Endothelial cell of umbilical vein (primary cell): ENCODE results near the gene ATP10A. TPM values are rescaled to one million over a fixed set of nuclear protein-coding genes. Genes with fewer than 3 reads are reported as not detected.

Experiments used
- BruUV-seq: library from RNA; stranded (reverse); fragments of 400-500 nt; replicated peaks from 2 replicates; lab custom pipeline; 2021; lab: Mats Ljungman, UMichigan
- CTCF ChIA-PET: fragments of 300-600, 350-600 bp; sonication (Branson Sonifier 250); formaldehyde crosslinking; loops from one replicate; lab custom pipeline; 2021; ENCODE audit warnings: antibody characterized with exemption, inconsistent platforms; lab: Charles Lee
- POLR2A ChIA-PET: fragments of 300-600, 350-600 bp; sonication (Branson Sonifier 250); formaldehyde crosslinking; loops from one replicate; lab custom pipeline; 2021; ENCODE audit warnings: antibody characterized with exemption, inconsistent platforms; lab: Charles Lee
- DNase-seq: peaks from one replicate; pipeline ENCODE4 v3.0.0-alpha.2; 2011; ENCODE audit warnings: low read depth, low spot score
- FAIRE-seq: peaks from 2 replicates; lab custom pipeline; 2011; peaks lifted over from hg19 to GRCh38; lab: Jason Lieb, UNC
- H2AFZ ChIP-seq: 2 replicates; pipeline ENCODE4 v1.6.0; 2012; ENCODE audit warnings: low read depth, low read length, control low read depth, inconsistent platforms
- H3K27ac ChIP-seq: 2 replicates; pipeline ENCODE4 v1.5.1; 2011; ENCODE audit warnings: low read depth, mild to moderate bottlenecking, control low read depth, low read length, moderate library complexity; ENCODE audit not compliant: insufficient read depth
- H3K27me3 ChIP-seq, 2 experiments: 2 replicates each; pipeline versions ENCODE4 v1.6.0 to v1.6.1; 2011; ENCODE audit warnings: low read length in 2 of 2, mixed read lengths in 1 of 2; ENCODE audit not compliant: control insufficient read depth in 2 of 2, insufficient read depth in 2 of 2
- H3K36me3 ChIP-seq, 2 experiments: 2 replicates in 1 of 2; 3 replicates in 1 of 2; pipeline ENCODE4 v1.5.1; 2011; ENCODE audit warnings: low read length in 2 of 2, mild to moderate bottlenecking in 1 of 2, moderate library complexity in 1 of 2; ENCODE audit not compliant: control insufficient read depth in 2 of 2, insufficient read depth in 2 of 2; ENCODE audit errors: extremely low read depth in 1 of 2
- H3K4me1 ChIP-seq: 3 replicates; pipeline ENCODE4 v1.5.1; 2011; ENCODE audit warnings: mild to moderate bottlenecking, low read length; ENCODE audit not compliant: control insufficient read depth, insufficient read depth; ENCODE audit errors: extremely low read depth
- H3K4me2 ChIP-seq: 2 replicates; pipeline ENCODE4 v1.6.1; 2011; ENCODE audit warnings: low read length, control low read depth, mixed read lengths; ENCODE audit not compliant: insufficient read depth
- H3K4me3 ChIP-seq, 3 experiments: fragments of 200-600 bp in 1 of 3; sonication (generic), shearing (Covaris generic) in 1 of 3; replicated peaks in 1 of 3; 2 replicates each; pipeline ENCODE4 v1.5.1; 2011 to 2016; ENCODE audit warnings: control low read depth in 3 of 3, low read length in 3 of 3, mild to moderate bottlenecking in 2 of 3, inconsistent platforms in 1 of 3, low read depth in 1 of 3, moderate library complexity in 1 of 3; ENCODE audit not compliant: insufficient read depth in 1 of 3
- H3K79me2 ChIP-seq: 2 replicates; pipeline ENCODE4 v1.6.0; 2012; ENCODE audit warnings: low read length, inconsistent platforms; ENCODE audit not compliant: control insufficient read depth, insufficient read depth
- H3K9ac ChIP-seq: replicated peaks from 2 replicates; pipeline ENCODE3; 2011; ENCODE audit warnings: low read length, control low read depth; ENCODE audit not compliant: insufficient read depth; ENCODE audit errors: extremely low read depth
- H3K9me1 ChIP-seq: replicated peaks from 3 replicates; pipeline ENCODE4 v1.6.0; 2011; ENCODE audit warnings: mild to moderate bottlenecking, low read length; ENCODE audit not compliant: control insufficient read depth, insufficient read depth; ENCODE audit errors: extremely low read depth
- H3K9me3 ChIP-seq: replicated peaks from 2 replicates; pipeline ENCODE4 v1.5.1; 2012; ENCODE audit warnings: low read length, inconsistent platforms; ENCODE audit not compliant: control insufficient read depth, insufficient read depth
- H4K20me1 ChIP-seq: replicated peaks from 2 replicates; pipeline ENCODE3; 2011; ENCODE audit warnings: mild to moderate bottlenecking, low read length; ENCODE audit not compliant: control insufficient read depth, insufficient read depth; ENCODE audit errors: extremely low read depth
- EZH2 ChIP-seq: IDR thresholded peaks from 2 replicates; pipeline ENCODE4 v1.6.1; 2012; ENCODE audit warnings: borderline replicate concordance, low read depth, mild to moderate bottlenecking, moderate library complexity, low read length, inconsistent platforms; ENCODE audit not compliant: severe bottlenecking
- FOS ChIP-seq: IDR thresholded peaks from 2 replicates; pipeline ENCODE4 v1.6.1; 2011; ENCODE audit warnings: mild to moderate bottlenecking, low read length, moderate library complexity, borderline replicate concordance; ENCODE audit not compliant: insufficient read depth
- GATA2 ChIP-seq: IDR thresholded peaks from 2 replicates; pipeline ENCODE4 v1.7.0; 2011; ENCODE audit warnings: low read depth, mild to moderate bottlenecking, moderate library complexity, mixed read lengths, low read length; ENCODE audit not compliant: insufficient read length, insufficient read depth
- JUN ChIP-seq: IDR thresholded peaks from 2 replicates; pipeline ENCODE4 v1.6.1; 2011; ENCODE audit warnings: borderline replicate concordance, low read depth; ENCODE audit not compliant: insufficient read length, insufficient read depth
- MAX ChIP-seq: IDR thresholded peaks from 2 replicates; pipeline ENCODE4 v1.6.1; 2011; ENCODE audit not compliant: insufficient read depth, insufficient read length
- MYC ChIP-seq: IDR thresholded peaks from one replicate; pipeline ENCODE4 v1.6.1; 2011; ENCODE audit warnings: mild to moderate bottlenecking, low read depth, low read length
- POLR2A ChIP-seq: IDR thresholded peaks from 2 replicates; pipeline ENCODE4 v1.6.1; 2012; ENCODE audit warnings: low read depth, mild to moderate bottlenecking, control low read depth, low read length
- POLR2AphosphoS5 ChIP-seq: IDR thresholded peaks from 2 replicates; pipeline ENCODE4 v1.6.1; 2012; ENCODE audit warnings: low read depth, mild to moderate bottlenecking, control low read depth, low read length, moderate library complexity; ENCODE audit not compliant: insufficient read depth
- dilution Hi-C: fragments of 300-500 bp; cut with MboI; formaldehyde crosslinking; loops from one replicate; pipeline ENCODE4 v1.15.0; 2019; ENCODE audit warnings: low sequenced_read_pairs; ENCODE audit not compliant: extremely low pct_ligation_motif_present
- intact Hi-C: fragments of 100-400 bp; cut with micrococcal nuclease; formaldehyde crosslinking; loops from one replicate; pipeline ENCODE4 v1.10.0; 2022
- polyA plus RNA-seq, 4 experiments: library from polyadenylated mRNA; depleted of rRNA in 3 of 4; stranded (reverse) in 3 of 4; unstranded in 1 of 4; fragments of >200 nt; gene quantifications; 2 replicates each; pipeline versions ENCODE4 v1.2.1 to v1.2.3, GENCODE V29; 2011 to 2012; ENCODE audit warnings: missing spikeins in 1 of 4
- total RNA-seq: library from RNA; stranded (reverse); gene quantifications from 2 replicates; pipeline ENCODE4 v1.2.3, GENCODE V29; 2021
- TF ChIP-seq, protein P1 (sequence below), 2 donors: IDR thresholded peaks; 1 replicate in 1 of 2; 2 replicates in 1 of 2; pipeline ENCODE4 v1.5.1; 2011; ENCODE audit warnings: low read length in 2 of 2, mild to moderate bottlenecking in 2 of 2, moderate library complexity in 2 of 2, control low read depth in 1 of 2, inconsistent platforms in 1 of 2, low read depth in 1 of 2; ENCODE audit not compliant: insufficient read depth in 1 of 2; ENCODE audit errors: extremely low read depth in 1 of 2

ATP10A gene
- total and polyA plus RNA-seq, 2 donors (not counting 3 experiments of a cell fraction or from before 2014, with no cell fraction given) = not detected

GRCh38 chr15:25903024-25903581, 40.0 kb upstream of the ATP10A start:
- Histone ChIP-seq H3K9ac (no peak overlapping the region), H3K4me2 (no peak overlapping the region), H3K79me2 (no peaks in the 10 kb centered on the region), H3K27me3 (no peaks in the 10 kb centered on the region), H2AFZ (no peak overlapping the region), H3K9me3 (peaks cover 12% of the 10 kb centered on the region), H3K9me1 (no peaks in the 10 kb centered on the region), H3K4me1 (no peaks in the 10 kb centered on the region), H4K20me1 (no peaks in the 10 kb centered on the region), H3K4me3 (no peak overlapping the region), H3K27ac (no peak overlapping the region), H3K36me3 (no peaks in the 10 kb centered on the region)
- TF ChIP-seq POLR2A (no peak), MYC (no peak), GATA2 (no peak), JUN (no peak), MAX (no peak), POLR2AphosphoS5 (no peak), FOS (no peak), EZH2 (no peak)
- TF ChIP-seq, protein P1, sequence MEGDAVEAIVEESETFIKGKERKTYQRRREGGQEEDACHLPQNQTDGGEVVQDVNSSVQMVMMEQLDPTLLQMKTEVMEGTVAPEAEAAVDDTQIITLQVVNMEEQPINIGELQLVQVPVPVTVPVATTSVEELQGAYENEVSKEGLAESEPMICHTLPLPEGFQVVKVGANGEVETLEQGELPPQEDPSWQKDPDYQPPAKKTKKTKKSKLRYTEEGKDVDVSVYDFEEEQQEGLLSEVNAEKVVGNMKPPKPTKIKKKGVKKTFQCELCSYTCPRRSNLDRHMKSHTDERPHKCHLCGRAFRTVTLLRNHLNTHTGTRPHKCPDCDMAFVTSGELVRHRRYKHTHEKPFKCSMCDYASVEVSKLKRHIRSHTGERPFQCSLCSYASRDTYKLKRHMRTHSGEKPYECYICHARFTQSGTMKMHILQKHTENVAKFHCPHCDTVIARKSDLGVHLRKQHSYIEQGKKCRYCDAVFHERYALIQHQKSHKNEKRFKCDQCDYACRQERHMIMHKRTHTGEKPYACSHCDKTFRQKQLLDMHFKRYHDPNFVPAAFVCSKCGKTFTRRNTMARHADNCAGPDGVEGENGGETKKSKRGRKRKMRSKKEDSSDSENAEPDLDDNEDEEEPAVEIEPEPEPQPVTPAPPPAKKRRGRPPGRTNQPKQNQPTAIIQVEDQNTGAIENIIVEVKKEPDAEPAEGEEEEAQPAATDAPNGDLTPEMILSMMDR (IDR thresholded peaks at IDR 0.05; ENCODE audit: extremely low read depth in 1 of 2, insufficient read depth in 1 of 2, low read depth in 1 of 2, low read length in 2 of 2) = no peak
- dilution Hi-C loops (no loop called here), intact Hi-C loops (no loop called here)
- FAIRE-seq (no peak), DNase-seq (no peak)
- BruUV-seq = no TSS peak
- POLR2A ChIA-PET = no interaction called here
- CTCF ChIA-PET = no interaction called here
